ENCODE measurements around the gene RBM34. TPM values are rescaled to one million over a fixed set of nuclear protein-coding genes. Genes with fewer than 3 reads are reported as not detected.

RBM34 gene
- total and polyA plus RNA-seq, 2 donors (not counting 1 experiment from before 2014, with no cell fraction given): 30.3 to 64.1 TPM

- Histone ChIP-seq H3K79me2 (ENCODE audit: control insufficient read depth, insufficient read depth, low read length) (peaks cover 17% of the 10 kb centered on the region), H3K36me3 (ENCODE audit: control insufficient read depth, insufficient read depth, low read length) (peaks cover 5% of the 10 kb centered on the region), H3K9me3 (ENCODE audit: control insufficient read depth, insufficient read depth, low read depth, low read length) (no peaks in the 10 kb centered on the region), H3K9ac (ENCODE audit: insufficient read depth, low read length) (no peak overlapping the region), H3K27ac (ENCODE audit: insufficient read depth, low read length) (no peak overlapping the region), H3K4me2 (ENCODE audit: extremely low read depth, insufficient read depth, low read length) (no peak overlapping the region), H3K4me3 (replicated peaks in 1 of 4; ENCODE audit: control extremely low read depth in 1 of 4, insufficient read depth in 1 of 4, low read depth in 3 of 4, low read length in 4 of 4) (no peak overlapping the region), H3K27me3 (ENCODE audit: control insufficient read depth, insufficient read depth, low read length) (no peaks in the 10 kb centered on the region), H2AFZ (ENCODE audit: low read length) (no peak overlapping the region), H4K20me1 (ENCODE audit: control insufficient read depth, extremely low read depth, insufficient read depth, low read length) (no peaks in the 10 kb centered on the region), H3K4me1 (ENCODE audit: control insufficient read depth, extremely low read depth, insufficient read depth, low read length) (no peaks in the 10 kb centered on the region)
- DNase-seq (ENCODE audit: low read depth in 2 of 2): no peak
- TF ChIP-seq CTCF (conservative IDR thresholded peaks at IDR 0.05 in 1 of 2, IDR thresholded peaks at IDR 0.05 in 1 of 2; ENCODE audit: low read depth in 1 of 2, low read length in 2 of 2) (no peak), EZH2 (IDR thresholded peaks at IDR 0.05; ENCODE audit: low read length, missing control alignments) (no peak)
Observed at GRCh38 chr1:235157150-235157549, 3.9 kb downstream of the RBM34 start.

- H3K36me3 ChIP-seq (ENCODE audit: control insufficient read depth, insufficient read depth, low read length): peaks cover 6% of the 10 kb centered on the region
- H3K9ac ChIP-seq (ENCODE audit: insufficient read depth, low read length): no peak overlapping the region
- no peaks in the 10 kb centered on the region for H4K20me1 ChIP-seq (ENCODE audit: control insufficient read depth, extremely low read depth, insufficient read depth, low read length)
- H3K79me2 ChIP-seq (ENCODE audit: control insufficient read depth, insufficient read depth, low read length): peaks cover 17% of the 10 kb centered on the region
- H3K9me3 ChIP-seq (ENCODE audit: control insufficient read depth, insufficient read depth, low read depth, low read length): no peaks in the 10 kb centered on the region
- H2AFZ ChIP-seq (ENCODE audit: low read length): no peak overlapping the region
- no peaks in the 10 kb centered on the region for H3K4me1 ChIP-seq (ENCODE audit: control insufficient read depth, extremely low read depth, insufficient read depth, low read length)
- no peak overlapping the region for H3K27ac ChIP-seq (ENCODE audit: insufficient read depth, low read length)
- H3K4me3 ChIP-seq (replicated peaks in 1 of 4; ENCODE audit: control extremely low read depth in 1 of 4, insufficient read depth in 1 of 4, low read depth in 3 of 4, low read length in 4 of 4): no peak overlapping the region
- no peak for TF ChIP-seq CTCF (conservative IDR thresholded peaks at IDR 0.05 in 1 of 2, IDR thresholded peaks at IDR 0.05 in 1 of 2; ENCODE audit: low read depth in 1 of 2, low read length in 2 of 2)
- TF ChIP-seq EZH2 (IDR thresholded peaks at IDR 0.05; ENCODE audit: low read length, missing control alignments): no peak
- DNase-seq (ENCODE audit: low read depth in 2 of 2): no peak
- no peak overlapping the region for H3K4me2 ChIP-seq (ENCODE audit: extremely low read depth, insufficient read depth, low read length)
- H3K27me3 ChIP-seq (ENCODE audit: control insufficient read depth, insufficient read depth, low read length): no peaks in the 10 kb centered on the region
Observed at GRCh38 chr1:235156740-235157139, 4.3 kb downstream of the RBM34 start.

GRCh38 chr1:235156265-235156664 is 4.8 kb downstream of the RBM34 start:
- peaks cover 7% of the 10 kb centered on the region for H3K36me3 ChIP-seq (ENCODE audit: control insufficient read depth, insufficient read depth, low read length)
- TF ChIP-seq CTCF (conservative IDR thresholded peaks at IDR 0.05 in 1 of 2, IDR thresholded peaks at IDR 0.05 in 1 of 2; ENCODE audit: low read depth in 1 of 2, low read length in 2 of 2): no peak
- TF ChIP-seq EZH2 (IDR thresholded peaks at IDR 0.05; ENCODE audit: low read length, missing control alignments): no peak
- H3K9ac ChIP-seq (ENCODE audit: insufficient read depth, low read length): no peak overlapping the region
- no peak overlapping the region for H3K4me2 ChIP-seq (ENCODE audit: extremely low read depth, insufficient read depth, low read length)
- no peaks in the 10 kb centered on the region for H3K27me3 ChIP-seq (ENCODE audit: control insufficient read depth, insufficient read depth, low read length)
- no peaks in the 10 kb centered on the region for H3K9me3 ChIP-seq (ENCODE audit: control insufficient read depth, insufficient read depth, low read depth, low read length)
- no peak for DNase-seq (ENCODE audit: low read depth in 2 of 2)
- peaks cover 17% of the 10 kb centered on the region for H3K79me2 ChIP-seq (ENCODE audit: control insufficient read depth, insufficient read depth, low read length)
- no peak overlapping the region for H2AFZ ChIP-seq (ENCODE audit: low read length)
- H3K4me3 ChIP-seq (replicated peaks in 1 of 4; ENCODE audit: control extremely low read depth in 1 of 4, insufficient read depth in 1 of 4, low read depth in 3 of 4, low read length in 4 of 4): no peak overlapping the region
- H3K4me1 ChIP-seq (ENCODE audit: control insufficient read depth, extremely low read depth, insufficient read depth, low read length): no peaks in the 10 kb centered on the region
- no peak overlapping the region for H3K27ac ChIP-seq (ENCODE audit: insufficient read depth, low read length)
- no peaks in the 10 kb centered on the region for H4K20me1 ChIP-seq (ENCODE audit: control insufficient read depth, extremely low read depth, insufficient read depth, low read length)
